ENCODE measurements around the gene AP2A2.

The AP2A2 gene

DNA sequence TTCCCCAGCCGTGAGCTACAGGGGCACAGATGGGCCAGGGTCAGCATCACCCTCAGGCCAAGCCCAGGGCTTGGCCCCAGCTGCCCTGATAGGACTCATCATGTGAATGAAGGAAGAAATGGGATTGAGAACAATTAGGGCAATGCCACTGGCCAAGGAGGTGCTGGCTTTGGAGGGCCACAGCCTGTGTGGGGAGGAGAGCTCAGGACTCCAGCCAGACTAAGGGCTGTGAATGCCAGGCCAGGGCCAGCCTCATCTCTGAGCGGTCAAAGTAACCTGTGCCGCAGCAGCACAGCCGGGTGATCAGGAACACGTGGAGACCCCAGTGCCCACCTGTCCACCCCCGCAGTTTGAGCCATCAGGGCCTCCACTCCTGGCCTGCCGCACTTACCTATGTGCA lies 25.1 kb upstream of the AP2A2 start:
- no peak overlapping the region for H3K4me3 ChIP-seq (ENCODE audit: low read depth in 1 of 2, low read length in 1 of 2)
- H3K36me3 ChIP-seq = peaks cover 65% of the 10 kb centered on the region
- TF ChIP-seq, protein P1, sequence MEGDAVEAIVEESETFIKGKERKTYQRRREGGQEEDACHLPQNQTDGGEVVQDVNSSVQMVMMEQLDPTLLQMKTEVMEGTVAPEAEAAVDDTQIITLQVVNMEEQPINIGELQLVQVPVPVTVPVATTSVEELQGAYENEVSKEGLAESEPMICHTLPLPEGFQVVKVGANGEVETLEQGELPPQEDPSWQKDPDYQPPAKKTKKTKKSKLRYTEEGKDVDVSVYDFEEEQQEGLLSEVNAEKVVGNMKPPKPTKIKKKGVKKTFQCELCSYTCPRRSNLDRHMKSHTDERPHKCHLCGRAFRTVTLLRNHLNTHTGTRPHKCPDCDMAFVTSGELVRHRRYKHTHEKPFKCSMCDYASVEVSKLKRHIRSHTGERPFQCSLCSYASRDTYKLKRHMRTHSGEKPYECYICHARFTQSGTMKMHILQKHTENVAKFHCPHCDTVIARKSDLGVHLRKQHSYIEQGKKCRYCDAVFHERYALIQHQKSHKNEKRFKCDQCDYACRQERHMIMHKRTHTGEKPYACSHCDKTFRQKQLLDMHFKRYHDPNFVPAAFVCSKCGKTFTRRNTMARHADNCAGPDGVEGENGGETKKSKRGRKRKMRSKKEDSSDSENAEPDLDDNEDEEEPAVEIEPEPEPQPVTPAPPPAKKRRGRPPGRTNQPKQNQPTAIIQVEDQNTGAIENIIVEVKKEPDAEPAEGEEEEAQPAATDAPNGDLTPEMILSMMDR (IDR thresholded peaks at IDR 0.05) = no peak
- H3K9me3 ChIP-seq = no peaks in the 10 kb centered on the region
- no peak overlapping the region for H3K27ac ChIP-seq
- H3K27me3 ChIP-seq = no peaks in the 10 kb centered on the region
- H3K4me1 ChIP-seq (ENCODE audit: control insufficient read depth in 1 of 2, insufficient read depth in 1 of 2, low read depth in 1 of 2, low read length in 1 of 2) = no peaks in the 10 kb centered on the region

DNA sequence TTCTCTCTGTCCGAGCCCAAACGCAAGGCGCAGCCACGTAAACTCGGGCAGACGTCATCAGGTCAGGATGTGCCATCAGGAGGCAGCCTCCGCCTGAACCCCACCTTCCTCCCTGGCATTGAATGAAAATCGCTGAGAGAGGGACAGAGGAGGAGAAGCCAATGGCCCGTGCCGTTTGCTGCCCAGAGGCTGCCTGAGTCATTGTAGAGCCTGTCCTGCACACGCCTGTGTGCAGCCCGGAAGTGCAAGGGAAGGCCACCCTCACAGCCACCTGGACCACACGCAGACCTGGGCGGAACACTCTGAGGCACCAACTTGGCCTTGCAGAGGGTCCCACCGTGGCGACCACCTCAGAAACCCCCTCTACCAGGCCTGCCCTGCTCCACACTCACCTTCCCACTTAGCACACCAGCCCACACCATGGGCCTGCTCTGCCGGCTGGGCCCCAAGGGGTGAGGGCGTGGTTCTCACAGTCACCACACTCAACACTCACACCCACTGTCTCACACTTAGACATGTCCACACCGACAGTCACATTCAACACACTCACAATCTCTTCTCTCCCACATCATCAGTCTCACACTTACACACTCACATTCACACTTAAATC lies 24.1 kb upstream of the AP2A2 start:
- TF ChIP-seq, protein P1 (IDR thresholded peaks at IDR 0.05) = no peak
- Histone ChIP-seq H3K9me3 (no peaks in the 10 kb centered on the region), H3K27ac (no peak overlapping the region), H3K4me1 (ENCODE audit: control insufficient read depth in 1 of 2, insufficient read depth in 1 of 2, low read depth in 1 of 2, low read length in 1 of 2) (no peaks in the 10 kb centered on the region), H3K36me3 (peaks cover 65% of the 10 kb centered on the region), H3K4me3 (ENCODE audit: low read depth in 1 of 2, low read length in 1 of 2) (no peak overlapping the region), H3K27me3 (no peaks in the 10 kb centered on the region)

DNA sequence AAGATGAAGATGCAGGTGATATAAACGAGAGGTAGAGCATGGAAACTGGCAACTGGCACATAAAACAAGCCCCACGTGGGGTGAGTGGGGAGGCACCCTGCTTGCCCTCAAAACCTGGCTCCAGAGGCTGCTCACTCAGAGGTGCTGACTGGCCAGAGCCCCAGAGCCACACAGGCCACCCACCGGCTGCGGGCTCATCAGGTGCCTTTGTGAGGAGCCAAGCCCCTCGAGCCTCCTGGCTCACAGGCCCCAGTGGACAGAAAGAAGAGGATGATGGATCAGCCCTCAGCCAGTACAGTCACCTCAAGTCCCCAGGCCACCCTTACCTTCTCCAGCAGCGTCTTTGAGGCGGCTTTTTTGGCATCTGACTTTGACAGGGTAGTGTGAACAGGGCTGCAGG lies 21.3 kb upstream of the AP2A2 start:
- Histone ChIP-seq H3K9me3 (no peaks in the 10 kb centered on the region), H3K27ac (no peak overlapping the region), H3K36me3 (peaks cover 50% of the 10 kb centered on the region), H3K4me3 (ENCODE audit: low read depth in 1 of 2, low read length in 1 of 2) (no peak overlapping the region), H3K4me1 (ENCODE audit: control insufficient read depth in 1 of 2, insufficient read depth in 1 of 2, low read depth in 1 of 2, low read length in 1 of 2) (no peaks in the 10 kb centered on the region), H3K27me3 (no peaks in the 10 kb centered on the region)
- TF ChIP-seq, protein P1 (IDR thresholded peaks at IDR 0.05) = no peak

DNA sequence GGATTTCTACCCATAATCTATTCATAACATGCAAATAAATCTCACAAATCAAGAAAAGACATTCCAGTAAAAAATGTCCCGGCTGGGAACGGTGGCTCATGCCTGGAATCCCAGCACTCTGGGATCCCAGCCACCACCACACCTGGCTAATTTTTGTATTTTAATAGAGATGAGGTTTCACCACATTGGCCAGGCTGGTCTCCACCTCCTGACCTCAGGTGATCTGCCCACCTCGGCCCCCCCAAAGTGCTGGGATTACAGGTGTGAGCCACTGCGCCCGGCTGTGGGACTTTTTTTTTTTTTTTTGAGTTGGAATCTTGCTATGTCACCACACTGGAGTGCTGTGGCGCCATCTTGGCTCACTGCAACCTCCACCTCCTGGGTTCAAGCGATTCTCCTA lies 19.7 kb upstream of the AP2A2 start:
- H3K4me1 ChIP-seq (ENCODE audit: control insufficient read depth in 1 of 2, insufficient read depth in 1 of 2, low read depth in 1 of 2, low read length in 1 of 2) = peaks cover 9% of the 10 kb centered on the region in 2 experiments
- H3K27ac ChIP-seq = no peak overlapping the region
- TF ChIP-seq, protein P1 (IDR thresholded peaks at IDR 0.05) = no peak
- H3K9me3 ChIP-seq = no peaks in the 10 kb centered on the region
- H3K36me3 ChIP-seq = peaks cover 34% of the 10 kb centered on the region
- H3K27me3 ChIP-seq = no peaks in the 10 kb centered on the region
- H3K4me3 ChIP-seq (ENCODE audit: low read depth in 1 of 2, low read length in 1 of 2) = no peak overlapping the region

DNA sequence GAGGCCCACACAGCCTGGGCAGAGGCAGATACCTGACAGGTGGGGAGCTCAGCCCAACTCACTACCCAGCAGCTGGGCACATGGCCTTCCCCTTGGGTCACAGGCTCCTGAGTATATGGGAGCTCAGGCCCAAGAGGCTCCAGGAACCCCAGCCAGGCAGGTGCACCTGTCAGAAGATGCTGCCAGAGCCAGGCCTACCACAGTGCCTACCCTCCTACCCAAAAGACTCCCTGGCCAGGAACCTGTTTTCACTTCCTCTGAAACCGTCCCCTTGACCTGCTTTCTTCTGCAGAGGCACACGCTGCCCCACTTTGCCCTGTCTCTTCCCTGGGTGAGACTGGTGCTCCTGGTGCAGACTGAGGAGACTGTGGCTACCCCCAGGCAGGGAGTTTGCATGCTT lies 18.0 kb upstream of the AP2A2 start:
- Histone ChIP-seq H3K27me3 (no peaks in the 10 kb centered on the region), H3K4me1 (ENCODE audit: control insufficient read depth in 1 of 2, insufficient read depth in 1 of 2, low read depth in 1 of 2, low read length in 1 of 2) (peaks cover 14 to 17% of the 10 kb centered on the region in 2 experiments), H3K4me3 (ENCODE audit: low read depth in 1 of 2, low read length in 1 of 2) (no peak overlapping the region), H3K36me3 (peaks cover 17% of the 10 kb centered on the region), H3K9me3 (no peaks in the 10 kb centered on the region), H3K27ac (no peak overlapping the region)
- TF ChIP-seq, protein P1 (IDR thresholded peaks at IDR 0.05) = no peak

All from neutrophil (primary cell).